ENCODE results near the gene TMEM176A.
A peak's percentile ranks its signal among the peaks of the same experiment; 100 is the strongest.

GRCh38 chr7:150778738-150779301 lies 21.7 kb upstream of the TMEM176A start:
- TF ChIP-seq CTCF (conservative IDR thresholded peaks at IDR 0.05; ENCODE audit: low read depth in 2 of 2) (peak; percentile 88 to 93), REST (IDR thresholded peaks at IDR 0.05; ENCODE audit: unreplicated experiment) (no peak), EZH2 (IDR thresholded peaks at IDR 0.05; ENCODE audit: low read depth, unreplicated experiment) (no peak), POLR2AphosphoS5 (IDR thresholded peaks at IDR 0.05; ENCODE audit: low read depth) (no peak), ZNF331 (CRISPR knock-in tag; IDR thresholded peaks at IDR 0.05; ENCODE audit: low read depth) (no peak), CREB1 (CRISPR knock-in tag; IDR thresholded peaks at IDR 0.05; ENCODE audit: low read depth) (no peak), ZNF114 (CRISPR knock-in tag; IDR thresholded peaks at IDR 0.05) (no peak), NANOG (IDR thresholded peaks at IDR 0.05; ENCODE audit: borderline replicate concordance) (no peak), EZH2phosphoT487 (IDR thresholded peaks at IDR 0.05; ENCODE audit: unreplicated experiment) (no peak)
- TF ChIP-seq, protein P1, sequence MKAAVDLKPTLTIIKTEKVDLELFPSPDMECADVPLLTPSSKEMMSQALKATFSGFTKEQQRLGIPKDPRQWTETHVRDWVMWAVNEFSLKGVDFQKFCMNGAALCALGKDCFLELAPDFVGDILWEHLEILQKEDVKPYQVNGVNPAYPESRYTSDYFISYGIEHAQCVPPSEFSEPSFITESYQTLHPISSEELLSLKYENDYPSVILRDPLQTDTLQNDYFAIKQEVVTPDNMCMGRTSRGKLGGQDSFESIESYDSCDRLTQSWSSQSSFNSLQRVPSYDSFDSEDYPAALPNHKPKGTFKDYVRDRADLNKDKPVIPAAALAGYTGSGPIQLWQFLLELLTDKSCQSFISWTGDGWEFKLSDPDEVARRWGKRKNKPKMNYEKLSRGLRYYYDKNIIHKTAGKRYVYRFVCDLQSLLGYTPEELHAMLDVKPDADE (IDR thresholded peaks at IDR 0.05), result no peak
